ENCODE results near the gene PFDN2. TPM values are rescaled to one million over a fixed set of nuclear protein-coding genes. Genes with fewer than 3 reads are reported as not detected.

PFDN2 gene
- polyA plus RNA-seq, 1 experiment, result 101 TPM

DNA sequence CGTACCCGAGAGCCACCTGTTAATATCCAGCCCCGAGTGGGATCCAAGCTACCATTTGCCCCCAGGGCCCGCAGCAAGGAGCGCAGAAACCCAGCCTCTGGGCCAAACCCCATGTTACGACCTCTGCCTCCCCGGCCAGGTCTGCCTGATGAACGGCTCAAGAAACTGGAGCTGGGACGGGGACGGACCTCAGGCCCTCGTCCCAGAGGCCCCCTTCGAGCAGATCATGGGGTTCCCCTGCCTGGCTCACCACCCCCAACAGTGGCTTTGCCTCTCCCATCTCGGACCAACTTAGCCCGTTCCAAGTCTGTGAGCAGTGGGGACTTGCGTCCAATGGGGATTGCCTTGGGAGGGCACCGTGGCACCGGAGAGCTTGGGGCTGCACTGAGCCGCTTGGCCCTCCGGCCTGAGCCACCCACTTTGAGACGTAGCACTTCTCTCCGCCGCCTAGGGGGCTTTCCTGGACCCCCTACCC lies 42.9 kb upstream of the PFDN2 start:
- no peak for TF ChIP-seq CTCF (IDR thresholded peaks at IDR 0.05; ENCODE audit: low read depth, low read length)
- no peaks in the 10 kb centered on the region; the same call in 1 of the 2 replicates for H3K9me3 ChIP-seq (ENCODE audit: control insufficient read depth, insufficient read depth, low read length)
- peak overlapping the region; percentile 88; the same call in 1 of the 2 replicates for H3K4me3 ChIP-seq (ENCODE audit: low read depth, low read length)
- POLR2A ChIA-PET, result no interaction called here
- H3K27me3 ChIP-seq (ENCODE audit: control insufficient read depth, insufficient read depth, low read length), result no peaks in the 10 kb centered on the region
- CTCF ChIA-PET, result no interaction called here
- H3K27ac ChIP-seq (ENCODE audit: low read depth, low read length), result no peak overlapping the region
- no peak for DNase-seq (ENCODE audit: low read depth, low spot score)

- Histone ChIP-seq H3K4me3 (ENCODE audit: low read depth, low read length) (peak overlapping the region; percentile 88), H3K27ac (ENCODE audit: low read depth, low read length) (peak overlapping the region; percentile 57), H3K9me3 (ENCODE audit: control insufficient read depth, insufficient read depth, low read length) (no peaks in the 10 kb centered on the region; the same call in 1 of the 2 replicates), H3K27me3 (ENCODE audit: control insufficient read depth, insufficient read depth, low read length) (no peaks in the 10 kb centered on the region)
- no peak for DNase-seq (ENCODE audit: low read depth, low spot score)
- TF ChIP-seq CTCF (IDR thresholded peaks at IDR 0.05; ENCODE audit: low read depth, low read length), result no peak
- POLR2A ChIA-PET, result interaction anchor here (1.0 kb wide), 1 partner anchor 27 kb away, joined by 4 read pairs; the partner anchor contains the start of gene DEDD
- CTCF ChIA-PET, result interaction anchor here (2.4 kb wide), 1 partner anchor 32 kb away, joined by 8 read pairs; no protein-coding TSS in a partner anchor
These were observed 42.0 kb upstream of the PFDN2 start for GRCh38 chr1:161159913-161160243.

GRCh38 chr1:161159087-161159912 lies 41.5 kb upstream of the PFDN2 start, which contains the start of gene USP21:
Gene USP21, plus strand, starts transcription at chr1:161159500. Its CDS starts 1,141 bp downstream, at chr1:161160641.
- ChIA-PET POLR2A (interaction anchor here (1.0 kb wide), 1 partner anchor 27 kb away, joined by 4 read pairs; the partner anchor contains the start of gene DEDD), CTCF (interaction anchor here (2.4 kb wide), 1 partner anchor 33 kb away, joined by 8 read pairs; no protein-coding TSS in a partner anchor)
- peak within 1 kb of the TSS; percentile 88 for H3K4me3 ChIP-seq (ENCODE audit: low read depth, low read length)
- no peaks in the 10 kb centered on the region; the same call in 1 of the 2 replicates for H3K9me3 ChIP-seq (ENCODE audit: control insufficient read depth, insufficient read depth, low read length)
- no peaks in the 10 kb centered on the region for H3K27me3 ChIP-seq (ENCODE audit: control insufficient read depth, insufficient read depth, low read length)
- DNase-seq (ENCODE audit: low read depth, low spot score), result peak; percentile 51
- H3K27ac ChIP-seq (ENCODE audit: low read depth, low read length), result peak within 1 kb of the TSS; percentile 57
- peak; percentile 49 for TF ChIP-seq CTCF (IDR thresholded peaks at IDR 0.05; ENCODE audit: low read depth, low read length)

DNA sequence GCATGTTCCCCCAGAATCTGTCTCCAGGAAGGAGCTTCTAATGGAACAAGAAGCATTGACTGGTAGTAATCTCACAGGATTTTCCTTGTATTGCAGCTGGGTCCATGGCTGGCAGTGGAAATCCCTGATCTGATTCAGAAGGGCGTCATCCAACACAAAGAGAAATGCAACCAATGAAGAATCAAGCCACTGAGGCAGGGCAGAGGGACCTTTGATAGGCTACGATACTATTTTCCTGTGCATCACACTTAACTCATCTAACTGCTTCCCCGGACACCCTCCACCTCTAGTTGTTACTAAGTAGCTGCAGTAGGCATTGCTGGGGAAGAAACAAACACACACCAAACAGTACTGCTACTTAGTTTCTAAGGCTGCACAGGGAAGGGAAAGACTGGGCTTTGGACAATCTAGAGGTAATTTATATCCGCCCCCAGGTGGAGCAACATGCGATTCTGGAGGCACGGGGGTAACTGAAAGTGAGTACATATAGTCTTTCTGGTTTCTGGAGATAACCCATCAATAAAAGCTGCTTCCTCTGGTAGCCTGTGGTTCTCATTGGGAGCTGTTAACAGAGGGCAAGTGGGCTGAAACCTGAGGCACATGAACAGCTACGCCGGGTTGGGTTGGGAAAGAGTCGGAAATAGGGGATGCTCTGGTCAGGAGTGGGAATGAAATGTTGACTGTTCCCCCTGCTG lies 40.6 kb upstream of the PFDN2 start:
- no peak for DNase-seq (ENCODE audit: low read depth, low spot score)

More for the DNA sequence above, 40.6 kb upstream of the PFDN2 start:
- no peak for TF ChIP-seq CTCF (IDR thresholded peaks at IDR 0.05; ENCODE audit: low read depth, low read length)
- no peaks in the 10 kb centered on the region; the same call in 1 of the 2 replicates for H3K9me3 ChIP-seq (ENCODE audit: control insufficient read depth, insufficient read depth, low read length)
- peak overlapping the region; percentile 39 for H3K27ac ChIP-seq (ENCODE audit: low read depth, low read length)
- H3K4me3 ChIP-seq (ENCODE audit: low read depth, low read length), result peak overlapping the region; percentile 88
- H3K27me3 ChIP-seq (ENCODE audit: control insufficient read depth, insufficient read depth, low read length), result no peaks in the 10 kb centered on the region
- CTCF ChIA-PET, result interaction anchor here (0.8 to 2.4 kb wide), 2 partner anchors 34 to 161 kb away, joined by 3 to 8 read pairs; no protein-coding TSS in a partner anchor
- POLR2A ChIA-PET, result interaction anchor here (0.6 kb wide), 1 partner anchor 222 kb away, joined by 9 read pairs; no protein-coding TSS in a partner anchor

All from AG04450 (cell line).